Parathyroid adenoma (tissue), 2 donors: ENCODE results near the gene ZNF91.

Source experiments
- H2AFZ ChIP-seq: fragments of 300-600 bp; sonication (generic); one replicate; pipeline ENCODE4 v1.7.0; 2017; ENCODE audit warnings: antibody characterized with exemption, mild to moderate bottlenecking
- H3K27ac ChIP-seq: fragments of 300-600 bp; sonication (generic); one replicate; pipeline ENCODE4 v1.7.0; 2017
- H3K27me3 ChIP-seq: fragments of 300-600 bp; sonication (generic); one replicate; pipeline ENCODE4 v1.7.0; 2017; ENCODE audit warnings: low read length; ENCODE audit not compliant: control insufficient read depth, insufficient read depth
- H3K36me3 ChIP-seq: fragments of 300-600 bp; sonication (generic); one replicate; pipeline ENCODE4 v1.7.0; 2017; ENCODE audit warnings: low read length; ENCODE audit not compliant: control insufficient read depth, insufficient read depth
- H3K4me1 ChIP-seq: fragments of 300-600 bp; sonication (generic); one replicate; pipeline ENCODE4 v1.7.0; 2017; ENCODE audit warnings: control low read depth
- H3K4me2 ChIP-seq: fragments of 300-600 bp; sonication (generic); one replicate; pipeline ENCODE4 v1.7.0; 2017; ENCODE audit warnings: low read length
- H3K4me3 ChIP-seq: fragments of 300-600 bp; sonication (generic); one replicate; pipeline ENCODE4 v1.7.0; 2017; ENCODE audit warnings: low read depth, low read length
- H3K79me2 ChIP-seq: fragments of 300-600 bp; sonication (generic); one replicate; pipeline ENCODE4 v1.7.0; 2017; ENCODE audit warnings: control low read depth
- H3K9ac ChIP-seq: fragments of 300-600 bp; sonication (generic); one replicate; pipeline ENCODE4 v1.7.0; 2017; ENCODE audit warnings: mild to moderate bottlenecking
- H3K9me3 ChIP-seq: fragments of 300-600 bp; sonication (generic); one replicate; pipeline ENCODE4 v1.7.0; 2017; ENCODE audit warnings: low read length; ENCODE audit not compliant: control insufficient read depth
- TF ChIP-seq, protein P1 (sequence below): fragments of 300-600 bp; sonication (generic); IDR thresholded peaks from one replicate; pipeline ENCODE4 v1.7.0; 2017; ENCODE audit warnings: antibody characterized with exemption, mild to moderate bottlenecking
- donor health status: primary hyperparathyroidism.

Gene ZNF91

DNA sequence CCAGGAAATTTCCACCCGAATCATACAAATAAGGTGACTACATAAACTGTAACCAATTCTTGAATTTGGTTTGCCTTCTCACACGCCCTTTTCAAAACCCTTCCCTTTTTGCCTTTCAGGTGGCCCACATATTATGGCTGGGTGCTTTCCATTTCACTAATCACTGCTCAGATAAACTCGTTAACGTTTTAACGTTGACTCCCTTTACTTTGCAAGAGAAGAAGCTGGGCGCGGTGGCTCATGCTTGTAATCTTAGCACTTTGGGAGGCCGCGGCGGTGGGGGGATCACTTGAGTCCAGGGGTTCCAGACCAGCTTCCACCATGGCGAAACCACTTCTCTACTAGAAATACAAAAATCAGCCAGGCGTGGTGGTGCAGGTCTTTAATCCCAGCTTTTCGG is 19.8 kb upstream of the ZNF91 start:
- Histone ChIP-seq H3K36me3 (no peaks in the 10 kb centered on the region), H3K27me3 (no peaks in the 10 kb centered on the region), H2AFZ (no peak overlapping the region), H3K9me3 (no peaks in the 10 kb centered on the region), H3K4me1 (no peaks in the 10 kb centered on the region), H3K4me2 (no peak overlapping the region), H3K9ac (no peak overlapping the region), H3K79me2 (no peaks in the 10 kb centered on the region), H3K27ac (no peak overlapping the region), H3K4me3 (peak overlapping the region; percentile 34)
- TF ChIP-seq, protein P1, sequence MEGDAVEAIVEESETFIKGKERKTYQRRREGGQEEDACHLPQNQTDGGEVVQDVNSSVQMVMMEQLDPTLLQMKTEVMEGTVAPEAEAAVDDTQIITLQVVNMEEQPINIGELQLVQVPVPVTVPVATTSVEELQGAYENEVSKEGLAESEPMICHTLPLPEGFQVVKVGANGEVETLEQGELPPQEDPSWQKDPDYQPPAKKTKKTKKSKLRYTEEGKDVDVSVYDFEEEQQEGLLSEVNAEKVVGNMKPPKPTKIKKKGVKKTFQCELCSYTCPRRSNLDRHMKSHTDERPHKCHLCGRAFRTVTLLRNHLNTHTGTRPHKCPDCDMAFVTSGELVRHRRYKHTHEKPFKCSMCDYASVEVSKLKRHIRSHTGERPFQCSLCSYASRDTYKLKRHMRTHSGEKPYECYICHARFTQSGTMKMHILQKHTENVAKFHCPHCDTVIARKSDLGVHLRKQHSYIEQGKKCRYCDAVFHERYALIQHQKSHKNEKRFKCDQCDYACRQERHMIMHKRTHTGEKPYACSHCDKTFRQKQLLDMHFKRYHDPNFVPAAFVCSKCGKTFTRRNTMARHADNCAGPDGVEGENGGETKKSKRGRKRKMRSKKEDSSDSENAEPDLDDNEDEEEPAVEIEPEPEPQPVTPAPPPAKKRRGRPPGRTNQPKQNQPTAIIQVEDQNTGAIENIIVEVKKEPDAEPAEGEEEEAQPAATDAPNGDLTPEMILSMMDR = no peak

DNA sequence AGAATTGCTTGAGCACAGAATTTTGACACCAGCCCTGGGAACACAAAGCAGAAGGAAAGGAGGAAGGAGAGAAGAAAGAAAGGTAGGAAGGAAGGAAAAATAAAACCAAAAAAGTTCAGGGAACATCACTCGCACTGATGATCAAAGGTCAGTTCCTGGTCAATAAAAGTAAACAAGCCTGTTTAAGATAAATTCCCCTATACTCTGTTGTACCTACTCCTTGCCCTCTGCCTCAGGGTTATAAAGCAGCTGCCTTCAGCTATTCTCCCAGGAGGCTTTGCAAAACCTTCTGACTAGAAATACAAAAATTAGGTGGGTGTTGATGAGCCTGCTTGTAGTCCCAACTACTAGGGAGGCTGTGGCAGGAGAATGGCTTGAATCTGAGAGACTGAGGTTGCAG is 14.9 kb upstream of the ZNF91 start:
- Histone ChIP-seq H3K27me3 (no peaks in the 10 kb centered on the region), H3K4me1 (no peaks in the 10 kb centered on the region), H3K79me2 (no peaks in the 10 kb centered on the region), H3K4me3 (no peak overlapping the region), H2AFZ (no peak overlapping the region), H3K27ac (no peak overlapping the region), H3K4me2 (no peak overlapping the region), H3K36me3 (no peaks in the 10 kb centered on the region), H3K9me3 (no peaks in the 10 kb centered on the region), H3K9ac (no peak overlapping the region)
- TF ChIP-seq, protein P1 = no peak

DNA sequence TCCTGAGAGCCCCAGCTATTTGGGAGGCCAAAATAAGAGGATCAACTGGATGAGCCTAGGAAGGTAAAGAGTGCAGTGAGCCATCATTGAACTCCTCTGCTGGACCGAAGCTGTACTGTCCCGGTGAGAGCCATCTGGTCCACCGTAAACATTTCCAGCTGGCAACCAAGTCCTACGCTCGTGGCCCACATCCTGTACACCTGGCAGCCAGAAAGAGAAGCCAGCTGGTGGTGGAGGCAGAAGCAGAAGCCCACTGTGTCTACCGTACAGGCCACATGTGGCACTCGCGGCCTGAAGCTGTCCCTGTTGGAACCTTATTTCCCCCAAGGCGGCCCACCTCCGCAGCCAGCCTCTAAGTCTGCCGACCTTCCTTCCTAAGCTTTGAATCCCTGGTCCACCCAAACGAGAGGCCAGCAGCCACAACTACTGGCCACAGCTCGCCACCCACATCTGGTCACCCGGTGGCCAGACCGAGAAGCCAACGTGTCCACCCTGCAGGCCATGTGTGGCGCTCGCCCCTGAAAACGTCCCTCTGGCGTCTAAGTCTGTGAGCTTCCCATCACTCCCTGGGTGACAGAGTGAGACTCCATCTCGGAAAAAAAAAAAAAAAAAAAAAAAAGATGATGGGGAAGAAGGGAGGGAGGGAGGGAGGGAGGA is 14.2 kb upstream of the ZNF91 start:
- H2AFZ ChIP-seq = no peak overlapping the region
- H3K27ac ChIP-seq = no peak overlapping the region
- H3K9me3 ChIP-seq = no peaks in the 10 kb centered on the region
- TF ChIP-seq, protein P1 = no peak
- no peaks in the 10 kb centered on the region for H3K4me1 ChIP-seq
- H3K27me3 ChIP-seq = no peaks in the 10 kb centered on the region
- no peak overlapping the region for H3K4me3 ChIP-seq
- no peaks in the 10 kb centered on the region for H3K36me3 ChIP-seq
- H3K4me2 ChIP-seq = no peak overlapping the region
- H3K9ac ChIP-seq = no peak overlapping the region
- no peaks in the 10 kb centered on the region for H3K79me2 ChIP-seq

DNA sequence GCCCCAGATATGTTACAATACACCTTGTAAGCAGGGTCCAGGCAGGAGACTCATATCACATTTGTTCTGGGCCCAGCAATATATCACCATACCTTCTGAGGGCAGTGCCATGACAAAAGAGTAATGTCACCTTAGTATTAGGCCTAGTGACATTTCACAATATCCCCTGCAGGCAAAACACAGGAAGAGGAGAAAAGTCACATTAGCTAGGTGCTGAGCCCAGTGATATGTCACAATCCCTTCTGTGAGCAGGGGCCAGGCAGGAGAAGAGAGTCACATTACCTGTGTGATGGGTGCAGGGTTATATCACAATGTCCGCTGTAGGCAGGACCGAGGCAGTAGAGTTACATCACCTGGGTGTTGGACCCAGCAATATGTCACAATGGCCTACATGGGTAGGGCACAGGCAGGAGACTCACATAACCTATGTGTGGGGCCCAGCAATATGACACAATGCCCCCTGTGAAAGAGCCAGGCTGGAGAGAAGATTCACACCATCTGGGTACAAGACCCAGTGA is 12.4 kb upstream of the ZNF91 start:
- Histone ChIP-seq H3K4me3 (no peak overlapping the region), H3K27me3 (no peaks in the 10 kb centered on the region), H3K79me2 (no peaks in the 10 kb centered on the region), H2AFZ (no peak overlapping the region), H3K9me3 (no peaks in the 10 kb centered on the region), H3K4me1 (no peaks in the 10 kb centered on the region), H3K27ac (no peak overlapping the region), H3K36me3 (no peaks in the 10 kb centered on the region), H3K4me2 (no peak overlapping the region), H3K9ac (no peak overlapping the region)
- TF ChIP-seq, protein P1 = no peak

DNA sequence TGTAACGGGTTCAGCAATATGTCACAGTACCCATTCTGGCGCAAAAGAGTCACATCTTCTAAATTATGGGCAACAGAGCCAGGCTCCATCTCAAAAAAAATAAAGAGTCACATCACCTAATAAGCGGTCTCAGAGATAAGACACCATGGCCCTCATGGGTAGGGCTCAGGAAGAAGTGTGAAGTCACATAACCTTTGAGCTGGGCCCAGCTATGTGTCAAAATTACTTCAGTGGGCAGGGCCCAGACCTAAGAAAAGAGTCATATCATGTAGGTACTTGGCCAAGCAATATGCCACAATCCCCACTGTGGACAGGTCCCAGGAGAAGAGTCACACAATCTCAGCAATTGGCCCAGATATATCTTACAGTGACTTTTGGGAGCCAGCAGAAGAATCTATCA is 11.4 kb upstream of the ZNF91 start:
- H3K9me3 ChIP-seq = no peaks in the 10 kb centered on the region
- no peaks in the 10 kb centered on the region for H3K4me1 ChIP-seq
- H2AFZ ChIP-seq = no peak overlapping the region
- H3K4me3 ChIP-seq = no peak overlapping the region
- no peak overlapping the region for H3K4me2 ChIP-seq
- H3K79me2 ChIP-seq = no peaks in the 10 kb centered on the region
- H3K9ac ChIP-seq = no peak overlapping the region
- no peaks in the 10 kb centered on the region for H3K27me3 ChIP-seq
- no peak overlapping the region for H3K27ac ChIP-seq
- TF ChIP-seq, protein P1 = no peak
- no peaks in the 10 kb centered on the region for H3K36me3 ChIP-seq
